Heart left ventricle (tissue), 13 donors: ENCODE data around the gene C11orf21.

ENCODE experiments used
- POLR2A ChIP-seq, 2 donors: fragments of 450-650 bp; IDR thresholded peaks; one replicate each; pipeline ENCODE4 v1.6.1; 2017; ENCODE audit warnings: antibody characterized with exemption in 2 of 2, mild to moderate bottlenecking in 2 of 2, moderate library complexity in 2 of 2
- TF ChIP-seq, protein P1 (sequence below), 12 donors: fragments of 200-600 bp; sonication (generic) in 4 of 12; IDR thresholded peaks; one replicate each; pipeline versions ENCODE4 v1.5.0 to v1.8.0; 2018 to 2022; ENCODE audit warnings: antibody characterized with exemption in 12 of 12, mild to moderate bottlenecking in 5 of 12
- donor health status: ischemic (EF 13 %, LVEDD 7.1; RV severe dilation, severe dysfunction).
- donor health status: DM: no; HTN: yes; CAD: no.
- donor health status: DM: no; HTN: no; CAD: no.
- donor health status: ischemic (EF 25% LVEDD 6.9; RV normal size, moderate dysfunction).
- donor health status: ischemic (EF 25% LVEDD 5.7; RV mildly dilated, moderate dysfunction).
- donor health status: ischemic (EF 35%, LVEDD 5.7; RV mildly dilated, moderate dysfunction).
- donor health status: nonischemic (EF 11% LVEDD 7.7; RV severe dilation, severe dysfunction).
- donor health status: DM: yes; HTN: yes; CAD: no.
- donor health status: PGD.
- donor health status: ischemic (EF 29% LVEDD 5.4; RV normal size, mild dysfunction).
- donor health status: nonischemic (EF 23%, LVEDD 6.1; RV moderate dilation, normal function).

DNA sequence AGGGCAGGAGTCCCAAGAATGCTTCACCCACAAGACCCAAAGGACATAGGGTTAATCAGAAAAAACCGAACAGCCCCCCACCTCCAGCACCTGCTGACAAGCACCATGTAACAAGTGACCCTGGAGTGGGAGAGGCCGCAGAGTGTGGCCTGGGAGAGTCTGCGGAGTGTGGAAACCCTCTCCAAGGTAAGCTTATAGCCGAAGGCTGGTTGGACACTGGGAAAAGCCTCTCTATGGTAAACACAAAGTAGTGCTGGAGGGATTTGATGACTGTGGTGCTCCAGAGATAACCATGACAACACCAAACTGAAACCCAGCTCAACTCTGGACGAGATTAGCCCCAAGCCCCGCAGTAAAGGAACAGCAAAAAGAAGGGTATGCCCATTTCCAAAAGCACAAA lies 50.6 kb downstream of the C11orf21 start:
- TF ChIP-seq, protein P1, sequence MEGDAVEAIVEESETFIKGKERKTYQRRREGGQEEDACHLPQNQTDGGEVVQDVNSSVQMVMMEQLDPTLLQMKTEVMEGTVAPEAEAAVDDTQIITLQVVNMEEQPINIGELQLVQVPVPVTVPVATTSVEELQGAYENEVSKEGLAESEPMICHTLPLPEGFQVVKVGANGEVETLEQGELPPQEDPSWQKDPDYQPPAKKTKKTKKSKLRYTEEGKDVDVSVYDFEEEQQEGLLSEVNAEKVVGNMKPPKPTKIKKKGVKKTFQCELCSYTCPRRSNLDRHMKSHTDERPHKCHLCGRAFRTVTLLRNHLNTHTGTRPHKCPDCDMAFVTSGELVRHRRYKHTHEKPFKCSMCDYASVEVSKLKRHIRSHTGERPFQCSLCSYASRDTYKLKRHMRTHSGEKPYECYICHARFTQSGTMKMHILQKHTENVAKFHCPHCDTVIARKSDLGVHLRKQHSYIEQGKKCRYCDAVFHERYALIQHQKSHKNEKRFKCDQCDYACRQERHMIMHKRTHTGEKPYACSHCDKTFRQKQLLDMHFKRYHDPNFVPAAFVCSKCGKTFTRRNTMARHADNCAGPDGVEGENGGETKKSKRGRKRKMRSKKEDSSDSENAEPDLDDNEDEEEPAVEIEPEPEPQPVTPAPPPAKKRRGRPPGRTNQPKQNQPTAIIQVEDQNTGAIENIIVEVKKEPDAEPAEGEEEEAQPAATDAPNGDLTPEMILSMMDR (IDR thresholded peaks at IDR 0.05): no peak
- no peak for TF ChIP-seq POLR2A (IDR thresholded peaks at IDR 0.05)
